Prostate gland (tissue), 2 donors: Measurements from ENCODE around the gene MEG3. TPM values are rescaled to one million over a fixed set of nuclear protein-coding genes. Genes with fewer than 3 reads are reported as not detected.

Experiments
- DNase-seq: peaks from one replicate; pipeline ENCODE4 v3.0.0-alpha.2; 2019; ENCODE audit warnings: low spot score
- H3K27ac ChIP-seq, 2 donors: fragments of 200-600 bp; sonication (generic); 2 replicates each; pipeline ENCODE4 v1.5.1; 2017 to 2019
- H3K27me3 ChIP-seq: fragments of 200-600 bp; sonication (generic); replicated peaks from 2 replicates; pipeline ENCODE4 v1.5.1; 2019; ENCODE audit not compliant: insufficient read depth
- H3K36me3 ChIP-seq, 2 donors: fragments of 200-600 bp; sonication (generic); 1 replicate in 1 of 2; 2 replicates in 1 of 2; pipeline versions ENCODE4 v1.5.1 to v1.8.1; 2017 to 2019
- H3K4me1 ChIP-seq: fragments of 200-600 bp; sonication (generic); replicated peaks from 2 replicates; pipeline ENCODE4 v1.5.1; 2019
- H3K4me3 ChIP-seq, 2 donors: fragments of 200-600 bp; sonication (generic); 2 replicates each; pipeline ENCODE4 v1.5.1; 2017 to 2019
- H3K9me3 ChIP-seq: fragments of 200-600 bp; sonication (generic); 2 replicates; pipeline ENCODE4 v1.5.1; 2017
- CTCF ChIP-seq, 4 experiments: fragments of 200-600 bp in 2 of 4; fragments of 450-650 bp in 2 of 4; sonication (generic) in 2 of 4; IDR thresholded peaks; 1 replicate in 3 of 4; 2 replicates in 1 of 4; pipeline ENCODE4 v1.5.1; 2016 to 2019; ENCODE audit warnings: antibody characterized with exemption in 4 of 4, mild to moderate bottlenecking in 2 of 4, moderate library complexity in 2 of 4
- POLR2A ChIP-seq: fragments of 450-650 bp; IDR thresholded peaks from one replicate; pipeline ENCODE4 v1.6.1; 2016; ENCODE audit warnings: antibody characterized with exemption, mild to moderate bottlenecking
- POLR2AphosphoS5 ChIP-seq: sonication (generic); formaldehyde crosslinking; IDR thresholded peaks from one replicate; pipeline ENCODE4 v1.6.1; 2017; ENCODE audit warnings: antibody characterized with exemption
- WGBS: methylation state at CpG from one replicate; pipeline ENCODE4 v1.1.5; 2018; 5-methylcytosine and 5-hydroxymethylcytosine counted together
- intact Hi-C: fragments of 100-400 bp; cut with DNase I; formaldehyde crosslinking; loops from one replicate; pipeline ENCODE4 v1.14.2; 2022
- total RNA-seq, 2 donors: library from RNA; depleted of rRNA; stranded (reverse); fragments of >200 nt; gene quantifications; one replicate each; pipeline ENCODE4 v1.1.0, GENCODE V29; 2016

The MEG3 gene
- total RNA-seq, 2 donors from 2014 or later = 21.9 to 135 TPM

- no peak overlapping the region for H3K4me3 ChIP-seq
- TF ChIP-seq POLR2A (no peak), CTCF (IDR thresholded peaks at IDR 0.05) (no peak), POLR2AphosphoS5 (no peak)
- H3K4me1 ChIP-seq = no peaks in the 10 kb centered on the region
- H3K27me3 ChIP-seq = no peaks in the 10 kb centered on the region
- H3K36me3 ChIP-seq = no peaks in the 10 kb centered on the region
- no peak overlapping the region for H3K27ac ChIP-seq
- WGBS = 82% methylated on average over 7 of the region's 7 CpGs
- DNase-seq = no peak
- no peaks in the 10 kb centered on the region for H3K9me3 ChIP-seq
- intact Hi-C loops = no loop called here
These were observed 23.7 kb upstream of the MEG3 start for GRCh38 chr14:100802179-100802578.

GRCh38 chr14:100802766-100803165 lies 23.2 kb upstream of the MEG3 start:
- H3K4me1 ChIP-seq = no peaks in the 10 kb centered on the region
- WGBS = 80% methylated on average over 5 of the region's 5 CpGs
- no peaks in the 10 kb centered on the region for H3K27me3 ChIP-seq
- TF ChIP-seq CTCF (IDR thresholded peaks at IDR 0.05) (no peak), POLR2AphosphoS5 (no peak), POLR2A (no peak)
- H3K36me3 ChIP-seq = no peaks in the 10 kb centered on the region
- intact Hi-C loops = no loop called here
- no peak for DNase-seq
- H3K9me3 ChIP-seq = no peaks in the 10 kb centered on the region
- no peak overlapping the region for H3K4me3 ChIP-seq
- no peak overlapping the region for H3K27ac ChIP-seq

- WGBS = 90% methylated on average over 8 of the region's 8 CpGs
- Histone ChIP-seq H3K4me3 (no peak overlapping the region), H3K4me1 (no peaks in the 10 kb centered on the region), H3K27ac (no peak overlapping the region), H3K9me3 (no peaks in the 10 kb centered on the region), H3K27me3 (no peaks in the 10 kb centered on the region), H3K36me3 (no peaks in the 10 kb centered on the region)
- TF ChIP-seq POLR2AphosphoS5 (no peak), POLR2A (no peak), CTCF (IDR thresholded peaks at IDR 0.05) (no peak)
- DNase-seq = no peak
- intact Hi-C loops = no loop called here
These were observed 22.7 kb upstream of the MEG3 start for GRCh38 chr14:100803226-100803625.

- H3K27me3 ChIP-seq = no peaks in the 10 kb centered on the region
- no peak overlapping the region for H3K4me3 ChIP-seq
- H3K36me3 ChIP-seq = no peaks in the 10 kb centered on the region
- H3K4me1 ChIP-seq = no peaks in the 10 kb centered on the region
- H3K9me3 ChIP-seq = no peaks in the 10 kb centered on the region
- WGBS = 96% methylated on average over 14 of the region's 14 CpGs
- no peak overlapping the region for H3K27ac ChIP-seq
- TF ChIP-seq POLR2AphosphoS5 (no peak), POLR2A (no peak)
- DNase-seq = no peak
- intact Hi-C loops = no loop called here
These were observed 22.2 kb upstream of the MEG3 start for GRCh38 chr14:100803676-100804075.

- H3K4me3 ChIP-seq = no peak overlapping the region
- WGBS = 86% methylated on average over 13 of the region's 13 CpGs
- no peaks in the 10 kb centered on the region for H3K4me1 ChIP-seq
- intact Hi-C loops = no loop called here
- H3K36me3 ChIP-seq = no peaks in the 10 kb centered on the region
- H3K9me3 ChIP-seq = no peaks in the 10 kb centered on the region
- TF ChIP-seq POLR2A (no peak), POLR2AphosphoS5 (no peak), CTCF (IDR thresholded peaks at IDR 0.05) (no peak)
- no peak overlapping the region for H3K27ac ChIP-seq
- H3K27me3 ChIP-seq = no peaks in the 10 kb centered on the region
- DNase-seq = no peak
These were observed 21.8 kb upstream of the MEG3 start for GRCh38 chr14:100804138-100804537.
